ENCODE results near the gene TAF6L. TPM values are rescaled to one million over a fixed set of nuclear protein-coding genes. Genes with fewer than 3 reads are reported as not detected.
A peak's percentile ranks its signal among the peaks of the same experiment; 100 is the strongest.

TAF6L gene
- total and polyA plus RNA-seq, 9 of the 15 experiments (the other 6 are each of a cell fraction or from before 2014, with no cell fraction given), result 0.04 to 45.5 (median 20.8) TPM

- TF ChIP-seq RAD21 (CRISPR knock-in tag; conservative IDR thresholded peaks at IDR 0.05 in 1 of 2, IDR thresholded peaks at IDR 0.05 in 1 of 2), result peak; percentile 73 to 74
- TF ChIP-seq RNF219 (CRISPR knock-in tag; IDR thresholded peaks at IDR 0.05), result no peak
- TF ChIP-seq KLF13 (tag; IDR thresholded peaks at IDR 0.05; ENCODE audit: borderline replicate concordance, low read depth), result no peak
- no peak for TF ChIP-seq JUNB (CRISPR knock-in tag; conservative IDR thresholded peaks at IDR 0.05)
- peak; percentile 50; the same call in 1 of the 2 replicates for TF ChIP-seq GATAD2B (IDR thresholded peaks at IDR 0.05; ENCODE audit: borderline replicate concordance)
- TF ChIP-seq HEY1 (CRISPR knock-in tag; IDR thresholded peaks at IDR 0.05; ENCODE audit: borderline replicate concordance), result no peak
- TF ChIP-seq PHF21A (IDR thresholded peaks at IDR 0.05; ENCODE audit: borderline replicate concordance, low read depth), result peak; percentile 53; the same call in 1 of the 2 replicates
- no peak for TF ChIP-seq HINFP (tag; conservative IDR thresholded peaks at IDR 0.05; ENCODE audit: low read depth)
- TF ChIP-seq NELFE (IDR thresholded peaks at IDR 0.05; ENCODE audit: insufficient read depth, insufficient read length), result no peak
- no peak for TF ChIP-seq EWSR1 (IDR thresholded peaks at IDR 0.05; ENCODE audit: borderline replicate concordance, low read depth, partially characterized antibody)
- 0 out of 2 replicates have a peak, but pooled peaks have one; percentile 12 for TF ChIP-seq ZNF830 (CRISPR knock-in tag; IDR thresholded peaks at IDR 0.05)
- no peak for TF ChIP-seq SRSF1 (IDR thresholded peaks at IDR 0.05; ENCODE audit: low read depth, low read length)
- TF ChIP-seq ETS1 (conservative IDR thresholded peaks at IDR 0.05; ENCODE audit: control insufficient read depth, low read depth, low read length), result peak; percentile 11
- 0 out of 2 replicates have a peak, but pooled peaks have one; percentile 39 for TF ChIP-seq STAG1 (CRISPR knock-in tag; IDR thresholded peaks at IDR 0.05; ENCODE audit: borderline replicate concordance)
- TF ChIP-seq KDM1A (IDR thresholded peaks at IDR 0.05), result no peak
- no peak for TF ChIP-seq PTRF (tag; IDR thresholded peaks at IDR 0.05)
- no peak for TF ChIP-seq NRF1 (conservative IDR thresholded peaks at IDR 0.05 in 1 of 2, IDR thresholded peaks at IDR 0.05 in 1 of 2)
- no peak for TF ChIP-seq ARNT (IDR thresholded peaks at IDR 0.05)
- TF ChIP-seq PHF20 (IDR thresholded peaks at IDR 0.05; ENCODE audit: partially characterized antibody), result peak; percentile 15
- no peak for TF ChIP-seq PPARD (CRISPR knock-in tag; IDR thresholded peaks at IDR 0.05)
- TF ChIP-seq MIER1 (IDR thresholded peaks at IDR 0.05; ENCODE audit: low read depth), result no peak
- TF ChIP-seq ARHGAP35 (IDR thresholded peaks at IDR 0.05; ENCODE audit: partially characterized antibody), result no peak
- TF ChIP-seq U2AF2 (optimal IDR thresholded peaks at IDR 0.05; ENCODE audit: low read depth, low read length), result no peak
- TF ChIP-seq ETS2 (tag; IDR thresholded peaks at IDR 0.05; ENCODE audit: borderline replicate concordance, poor library complexity, severe bottlenecking), result peak; percentile 45
Observed at GRCh38 chr11:62786318-62787004, 15.3 kb downstream of the TAF6L start (continued).
